PC-9 (cell line): ENCODE results near the gene PXMP2.

Experiments
- EZH2 ChIP-seq: fragments of 200-600 bp; sonication (generic); IDR thresholded peaks from 2 replicates; pipeline ENCODE4 v1.8.0; 2017; ENCODE audit warnings: antibody characterized with exemption, low read depth
- TF ChIP-seq, protein P1 (sequence below): fragments of 200-600 bp; sonication (generic); conservative IDR thresholded peaks from 2 replicates; pipeline ENCODE4 v1.6.1; 2017; ENCODE audit warnings: mixed run types, antibody characterized with exemption, mild to moderate bottlenecking, moderate library complexity

DNA sequence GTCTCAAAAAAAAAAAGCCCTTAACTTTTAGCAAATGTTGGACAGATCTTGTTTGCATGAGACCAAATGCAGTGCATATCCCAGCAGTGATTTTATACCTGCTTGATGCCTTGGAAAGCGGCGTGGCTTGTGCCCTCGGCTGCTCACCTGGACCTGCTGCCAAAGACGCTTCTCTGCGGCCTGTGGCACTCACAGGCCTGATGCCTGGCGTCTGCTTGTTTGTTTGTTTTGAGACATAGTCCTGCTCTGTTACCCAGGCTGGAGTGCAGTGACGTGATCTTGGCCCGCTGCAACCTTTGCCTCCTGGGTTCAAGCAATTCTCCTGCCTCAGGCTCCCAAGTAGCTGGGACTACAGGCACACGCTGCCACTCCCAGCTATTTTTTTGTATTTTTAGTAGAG lies 28.5 kb downstream of the PXMP2 start:
- TF ChIP-seq, protein P1, sequence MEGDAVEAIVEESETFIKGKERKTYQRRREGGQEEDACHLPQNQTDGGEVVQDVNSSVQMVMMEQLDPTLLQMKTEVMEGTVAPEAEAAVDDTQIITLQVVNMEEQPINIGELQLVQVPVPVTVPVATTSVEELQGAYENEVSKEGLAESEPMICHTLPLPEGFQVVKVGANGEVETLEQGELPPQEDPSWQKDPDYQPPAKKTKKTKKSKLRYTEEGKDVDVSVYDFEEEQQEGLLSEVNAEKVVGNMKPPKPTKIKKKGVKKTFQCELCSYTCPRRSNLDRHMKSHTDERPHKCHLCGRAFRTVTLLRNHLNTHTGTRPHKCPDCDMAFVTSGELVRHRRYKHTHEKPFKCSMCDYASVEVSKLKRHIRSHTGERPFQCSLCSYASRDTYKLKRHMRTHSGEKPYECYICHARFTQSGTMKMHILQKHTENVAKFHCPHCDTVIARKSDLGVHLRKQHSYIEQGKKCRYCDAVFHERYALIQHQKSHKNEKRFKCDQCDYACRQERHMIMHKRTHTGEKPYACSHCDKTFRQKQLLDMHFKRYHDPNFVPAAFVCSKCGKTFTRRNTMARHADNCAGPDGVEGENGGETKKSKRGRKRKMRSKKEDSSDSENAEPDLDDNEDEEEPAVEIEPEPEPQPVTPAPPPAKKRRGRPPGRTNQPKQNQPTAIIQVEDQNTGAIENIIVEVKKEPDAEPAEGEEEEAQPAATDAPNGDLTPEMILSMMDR, result no peak
- TF ChIP-seq EZH2, result no peak
